ENCODE data around the gene PLEKHG5.

PLEKHG5 gene

GRCh38 chr1:6491480-6491962, at the start of gene PLEKHG5:
Gene PLEKHG5, minus strand, starts transcription at chr1:6491667. Its CDS starts 14,096 bp downstream, at chr1:6477571.
- no peak for DNase-seq

GRCh38 chr1:6538956-6539355, 47.5 kb upstream of the PLEKHG5 start:
- no peak for DNase-seq

DNA sequence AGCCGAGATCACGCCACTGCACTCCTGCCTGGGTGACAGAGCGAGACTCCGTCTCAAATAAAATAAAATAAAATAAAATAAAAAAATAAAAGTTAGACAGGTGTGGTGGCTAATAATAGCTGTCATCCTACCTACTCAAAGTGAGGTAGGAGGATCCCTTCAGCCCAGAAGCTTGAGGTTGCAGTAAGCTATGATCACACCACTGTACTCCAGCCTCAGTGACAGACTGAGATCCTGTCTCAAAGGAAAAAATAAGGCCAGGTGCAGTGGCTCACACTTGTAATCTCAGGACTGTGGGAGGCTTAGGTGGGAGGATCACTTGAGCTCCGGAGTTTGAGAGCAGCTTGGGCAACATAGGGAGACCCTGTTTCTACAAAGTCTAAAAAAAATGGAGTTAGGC, 44.8 kb upstream of the PLEKHG5 start:
- no peak for DNase-seq

DNA sequence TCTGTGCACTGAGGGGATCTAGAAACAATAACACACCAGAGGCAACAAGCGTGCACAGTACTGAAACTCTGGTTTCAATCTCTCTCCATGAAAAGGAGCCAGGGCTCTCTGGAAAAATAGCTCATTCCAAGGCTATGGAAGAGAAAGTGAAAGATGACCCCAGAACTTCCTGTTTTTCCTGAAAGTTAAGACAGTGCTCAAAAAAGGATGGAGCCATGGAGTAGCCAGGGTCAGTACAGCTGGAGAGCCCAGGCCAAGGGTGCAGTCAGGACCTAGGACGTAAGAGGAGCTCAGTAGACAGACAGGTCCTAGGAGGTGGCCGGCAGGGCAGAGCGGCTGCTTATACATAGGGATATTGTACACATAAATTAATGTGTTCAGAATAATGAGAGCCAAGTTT, 43.7 kb upstream of the PLEKHG5 start:
- DNase-seq: peak in 2 of 3 donors; percentile 12 to 22

GRCh38 chr1:6534248-6534822, 42.9 kb upstream of the PLEKHG5 start:
- DNase-seq: no peak

DNA sequence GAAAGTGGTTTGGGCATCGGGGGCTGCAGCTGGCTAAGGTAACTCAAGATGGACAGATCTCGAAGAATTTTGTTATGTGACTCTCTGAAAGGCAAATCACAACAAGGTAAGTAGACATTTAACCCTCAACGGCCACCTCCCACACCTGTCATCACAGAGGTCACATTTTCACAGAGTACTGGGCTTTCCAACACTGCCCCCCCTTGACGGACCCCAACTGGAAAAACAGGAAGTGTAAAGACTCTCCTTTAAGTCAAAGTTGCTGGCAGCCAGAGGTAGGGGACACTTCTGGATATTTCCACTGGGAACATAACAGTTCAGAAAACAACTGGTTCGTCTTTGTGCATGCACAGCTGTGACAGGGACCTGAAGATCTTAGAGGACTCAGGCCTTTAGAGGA, 40.5 kb upstream of the PLEKHG5 start:
- DNase-seq: no peak

GRCh38 chr1:6530504-6531160, 39.2 kb upstream of the PLEKHG5 start:
- DNase-seq: no peak

DNA sequence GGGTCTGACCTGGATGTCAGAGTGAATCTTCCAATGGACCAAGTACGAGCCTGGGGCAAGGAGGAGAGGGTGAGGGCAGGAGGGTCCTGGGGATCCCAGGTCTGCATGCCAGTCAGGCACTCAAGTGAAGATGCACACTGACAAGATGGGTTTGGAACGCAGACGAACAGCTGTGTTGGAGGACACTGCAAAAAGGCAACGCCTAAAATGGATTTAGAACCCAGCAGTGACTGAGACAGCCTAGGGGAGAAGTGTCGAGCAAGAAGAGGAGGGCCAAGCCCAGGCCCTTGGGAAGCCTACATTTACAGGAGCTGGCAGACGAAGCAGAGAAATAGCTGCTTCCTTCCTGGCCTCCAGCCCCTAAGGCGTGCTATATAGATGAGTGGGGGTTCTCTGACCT, 37.0 kb upstream of the PLEKHG5 start:
- DNase-seq: no peak

GRCh38 chr1:6526316-6526715, 34.8 kb upstream of the PLEKHG5 start:
- DNase-seq: no peak

DNA sequence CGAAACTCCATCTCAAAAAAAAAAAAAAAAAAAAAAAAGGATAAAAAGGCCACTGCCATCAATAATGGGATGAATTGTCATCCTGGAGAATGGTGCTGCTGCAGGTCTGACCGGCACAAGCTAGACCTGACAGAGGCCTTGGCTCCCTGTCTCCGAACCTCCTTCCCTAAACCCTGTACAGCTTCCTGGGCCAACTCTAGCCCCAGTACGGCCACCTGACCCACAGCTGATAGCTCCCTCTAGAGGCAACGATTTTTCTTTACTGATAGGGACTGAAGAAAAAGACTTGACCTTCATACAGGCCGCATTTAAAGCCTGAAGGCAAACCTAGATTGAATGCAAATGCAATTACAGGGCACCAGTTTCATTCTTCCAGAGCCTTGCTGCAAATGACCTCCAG, 32.1 kb upstream of the PLEKHG5 start:
- DNase-seq: peak; percentile 55 to 73 (median 70)

DNA sequence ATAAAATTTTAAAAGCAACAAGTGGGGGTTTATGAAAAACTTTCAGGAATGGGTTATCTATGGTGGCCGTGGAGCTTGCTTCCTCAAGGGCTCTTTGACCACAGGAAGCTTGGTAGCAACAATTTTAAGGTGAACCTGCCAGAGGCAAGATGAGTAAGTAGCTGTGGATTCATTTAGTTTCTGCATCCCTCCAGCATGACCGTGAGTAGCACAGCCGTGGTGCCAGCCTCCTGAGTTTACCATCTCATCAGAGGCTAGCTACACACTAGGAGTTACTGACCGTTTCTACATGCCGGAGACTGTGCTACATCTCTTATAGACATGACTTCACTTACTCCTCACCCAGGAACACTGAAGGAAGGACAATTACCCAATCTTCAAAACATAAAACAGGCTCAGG, 30.1 kb upstream of the PLEKHG5 start:
- DNase-seq: no peak

GRCh38 chr1:6519935-6520671, 28.6 kb upstream of the PLEKHG5 start:
- DNase-seq: no peak

DNA sequence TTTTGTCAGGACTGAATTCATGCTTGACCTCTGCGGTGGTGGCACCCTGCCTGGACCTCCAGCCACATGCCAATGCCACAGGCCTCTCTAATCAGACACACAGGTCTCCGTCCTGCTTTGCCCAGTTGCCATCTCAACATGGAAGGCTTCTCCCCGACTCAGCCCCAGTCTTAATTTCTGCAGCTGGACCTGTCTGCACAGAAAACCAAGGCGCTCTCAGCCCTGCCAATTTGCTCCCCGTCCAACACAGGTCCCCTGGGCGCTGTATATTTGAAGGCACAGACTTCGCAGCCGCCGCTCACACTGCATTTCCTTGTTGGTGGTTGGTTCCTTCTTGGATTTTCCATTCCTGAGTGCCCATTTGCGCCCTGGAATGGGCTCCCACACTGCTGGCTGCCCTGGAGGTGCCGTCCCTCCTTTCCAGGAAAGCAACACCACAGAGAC, 28.0 kb upstream of the PLEKHG5 start:
- no peak for DNase-seq

GRCh38 chr1:6517435-6517851, 26.0 kb upstream of the PLEKHG5 start:
- no peak for DNase-seq

DNA sequence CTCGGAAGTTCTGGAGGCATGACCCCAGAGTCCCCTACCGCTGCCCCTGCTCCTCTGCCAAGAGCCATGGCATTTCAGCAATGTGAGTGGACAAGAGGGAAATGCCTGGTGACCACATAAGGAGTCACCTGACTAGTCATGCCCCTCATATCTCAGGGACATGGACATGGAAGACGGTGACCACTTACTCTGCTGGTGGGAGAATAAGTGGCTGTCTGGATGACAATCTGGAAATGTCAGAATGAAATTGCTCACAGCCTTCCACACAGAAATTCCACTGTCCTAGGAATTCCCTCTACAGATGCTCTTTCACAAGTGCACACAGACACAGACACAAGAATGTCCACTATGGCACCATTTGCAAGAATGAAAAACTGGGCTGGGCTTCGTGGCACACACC, 24.3 kb upstream of the PLEKHG5 start:
- DNase-seq: peak in 2 of 3 donors; percentile 16 to 18

DNA sequence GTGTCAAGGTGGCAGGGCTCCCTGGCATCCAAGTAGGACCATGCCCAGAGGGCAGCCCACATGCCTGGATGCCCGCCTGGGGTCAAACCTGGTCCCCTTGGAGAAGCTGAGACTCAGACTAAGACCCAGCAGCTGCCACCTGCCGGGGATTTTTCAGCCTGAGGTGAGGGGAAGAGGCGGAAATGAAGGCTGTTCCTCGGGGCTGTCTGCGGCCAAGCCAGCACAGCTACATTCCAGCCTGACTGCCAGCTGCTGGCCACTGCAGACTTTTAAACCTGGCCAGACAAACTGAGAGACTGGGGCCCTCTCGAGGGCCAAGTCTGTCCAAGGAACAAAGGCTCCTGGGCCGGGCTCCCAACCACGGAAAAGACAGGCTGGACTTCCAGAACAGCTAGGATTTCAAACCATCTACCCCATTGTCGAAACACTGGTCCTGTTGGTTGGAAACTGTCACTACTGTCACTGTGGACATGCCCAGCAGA, 21.9 kb upstream of the PLEKHG5 start:
- no peak for DNase-seq

GRCh38 chr1:6512908-6513280, 21.4 kb upstream of the PLEKHG5 start:
- DNase-seq: no peak

DNA sequence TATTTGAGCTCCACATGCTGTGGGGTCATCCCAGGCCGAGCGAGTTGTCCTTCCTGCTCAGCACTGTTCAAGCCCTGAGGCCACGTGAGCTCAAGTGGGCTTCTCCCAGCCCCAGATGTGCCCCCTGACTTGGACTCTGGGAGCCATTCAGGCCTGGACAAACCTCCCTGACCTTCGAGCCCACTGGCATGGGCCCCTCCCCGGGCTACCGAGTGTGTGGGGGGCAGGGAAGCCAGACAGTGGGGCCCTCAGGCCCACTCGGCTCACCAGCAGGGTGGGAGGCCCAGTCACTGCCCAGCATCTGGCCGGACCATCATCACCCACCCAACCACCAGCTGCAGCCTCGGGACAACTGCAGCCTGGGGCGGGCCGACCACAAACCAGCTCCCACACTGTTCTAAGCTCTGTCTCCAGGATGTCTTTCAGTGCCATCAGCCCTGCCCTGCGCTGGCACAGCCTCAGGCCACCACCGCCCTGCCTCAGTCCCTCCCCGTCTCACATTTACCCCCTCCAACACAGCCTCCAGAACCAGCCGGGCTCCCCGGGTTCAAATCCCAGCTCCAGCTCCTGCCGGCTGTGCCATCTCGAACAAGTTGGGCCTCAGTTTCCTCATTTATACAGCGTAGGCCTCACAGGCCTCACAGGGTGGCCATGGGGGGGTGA, 20.9 kb upstream of the PLEKHG5 start:
- no peak for DNase-seq

GRCh38 chr1:6511561-6512244, 20.2 kb upstream of the PLEKHG5 start:
- no peak for DNase-seq

- no peak for DNase-seq
Observed at GRCh38 chr1:6511056-6511455, 19.6 kb upstream of the PLEKHG5 start.

GRCh38 chr1:6510493-6510892, 19.0 kb upstream of the PLEKHG5 start:
- DNase-seq: no peak

- DNase-seq: peak; percentile 73 to 83 (median 80)
Observed at GRCh38 chr1:6509919-6510291, 18.4 kb upstream of the PLEKHG5 start.
